ENCODE data around the gene WDR49.

- TF ChIP-seq POLR2A (IDR thresholded peaks at IDR 0.05) = no peak
- TF ChIP-seq, protein P1, sequence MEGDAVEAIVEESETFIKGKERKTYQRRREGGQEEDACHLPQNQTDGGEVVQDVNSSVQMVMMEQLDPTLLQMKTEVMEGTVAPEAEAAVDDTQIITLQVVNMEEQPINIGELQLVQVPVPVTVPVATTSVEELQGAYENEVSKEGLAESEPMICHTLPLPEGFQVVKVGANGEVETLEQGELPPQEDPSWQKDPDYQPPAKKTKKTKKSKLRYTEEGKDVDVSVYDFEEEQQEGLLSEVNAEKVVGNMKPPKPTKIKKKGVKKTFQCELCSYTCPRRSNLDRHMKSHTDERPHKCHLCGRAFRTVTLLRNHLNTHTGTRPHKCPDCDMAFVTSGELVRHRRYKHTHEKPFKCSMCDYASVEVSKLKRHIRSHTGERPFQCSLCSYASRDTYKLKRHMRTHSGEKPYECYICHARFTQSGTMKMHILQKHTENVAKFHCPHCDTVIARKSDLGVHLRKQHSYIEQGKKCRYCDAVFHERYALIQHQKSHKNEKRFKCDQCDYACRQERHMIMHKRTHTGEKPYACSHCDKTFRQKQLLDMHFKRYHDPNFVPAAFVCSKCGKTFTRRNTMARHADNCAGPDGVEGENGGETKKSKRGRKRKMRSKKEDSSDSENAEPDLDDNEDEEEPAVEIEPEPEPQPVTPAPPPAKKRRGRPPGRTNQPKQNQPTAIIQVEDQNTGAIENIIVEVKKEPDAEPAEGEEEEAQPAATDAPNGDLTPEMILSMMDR (IDR thresholded peaks at IDR 0.05) = no peak
Measured at GRCh38 chr3:167649746-167650145, 4.0 kb downstream of the WDR49 start.

Data from lower leg skin (tissue), 3 donors.